MM.1S (cell line): Measurements from ENCODE around the gene NFE2L3.

Source experiments
- DNase-seq: peaks from one replicate; pipeline ENCODE4 v3.0.0-alpha.2; 2015
- H2AFZ ChIP-seq: fragments of 300-600 bp; sonication (generic); 2 replicates; pipeline ENCODE4 v1.6.0; 2016; ENCODE audit warnings: antibody characterized with exemption, low read length
- H3F3A ChIP-seq: fragments of 300-600 bp; sonication (generic); 2 replicates; pipeline ENCODE4 v1.6.1; 2016; ENCODE audit warnings: mild to moderate bottlenecking, antibody characterized with exemption, low read length, moderate library complexity, mixed read lengths; ENCODE audit not compliant: insufficient read depth
- H3K27ac ChIP-seq: fragments of 300-600 bp; sonication (generic); 2 replicates; pipeline ENCODE4 v1.5.1; 2016; ENCODE audit warnings: mild to moderate bottlenecking, low read length
- H3K27me3 ChIP-seq: fragments of 300-600 bp; sonication (generic); replicated peaks from 2 replicates; pipeline ENCODE4 v1.6.0; 2016; ENCODE audit warnings: low read length; ENCODE audit not compliant: insufficient read depth
- H3K36me3 ChIP-seq: fragments of 300-600 bp; sonication (generic); replicated peaks from 2 replicates; pipeline ENCODE4 v1.6.1; 2016; ENCODE audit warnings: mild to moderate bottlenecking, low read length, mixed read lengths; ENCODE audit not compliant: insufficient read depth
- H3K4me1 ChIP-seq: fragments of 300-600 bp; sonication (generic); 2 replicates; pipeline ENCODE4 v1.6.1; 2016; ENCODE audit warnings: low read length, mixed read lengths
- H3K4me2 ChIP-seq: fragments of 300-600 bp; sonication (generic); 2 replicates; pipeline ENCODE4 v1.6.0; 2016; ENCODE audit warnings: low read depth, low read length
- H3K4me3 ChIP-seq: fragments of 300-600 bp; sonication (generic); 2 replicates; pipeline ENCODE4 v1.5.1; 2016; ENCODE audit warnings: low read length, mixed read lengths
- H3K79me2 ChIP-seq: fragments of 300-600 bp; sonication (generic); 2 replicates; pipeline ENCODE4 v1.6.1; 2016; ENCODE audit warnings: mixed run types, low read length, mixed read lengths
- H3K9ac ChIP-seq: fragments of 300-600 bp; sonication (generic); 2 replicates; pipeline ENCODE4 v1.6.1; 2016; ENCODE audit warnings: low read length, mixed read lengths
- H3K9me2 ChIP-seq: fragments of 300-600 bp; sonication (generic); replicated peaks from 2 replicates; pipeline ENCODE4 v1.6.1; 2016; ENCODE audit warnings: mild to moderate bottlenecking, low read length, mixed read lengths; ENCODE audit not compliant: insufficient read depth
- H3K9me3 ChIP-seq: fragments of 300-600 bp; sonication (generic); replicated peaks from 2 replicates; pipeline ENCODE4 v1.6.1; 2016; ENCODE audit warnings: mild to moderate bottlenecking, low read length, mixed read lengths; ENCODE audit not compliant: insufficient read depth
- H4K20me1 ChIP-seq: fragments of 300-600 bp; sonication (generic); 2 replicates; pipeline ENCODE4 v1.6.1; 2016; ENCODE audit warnings: mild to moderate bottlenecking, low read length, moderate library complexity, mixed read lengths; ENCODE audit not compliant: insufficient read depth
- CTCF ChIP-seq: fragments of 300-600 bp; sonication (generic); IDR thresholded peaks from 2 replicates; pipeline ENCODE4 v1.5.1; 2016; ENCODE audit warnings: antibody characterized with exemption, low read length, mixed read lengths
- EZH2 ChIP-seq: fragments of 300-600 bp; sonication (generic); optimal IDR thresholded peaks from 2 replicates; pipeline ENCODE3; 2017; ENCODE audit warnings: low read depth, mild to moderate bottlenecking, antibody characterized with exemption, low read length, mixed read lengths
- EZH2phosphoT487 ChIP-seq: fragments of 300-600 bp; sonication (generic); IDR thresholded peaks from 2 replicates; pipeline ENCODE4 v1.6.1; 2018; ENCODE audit warnings: antibody characterized with exemption, low read length

NFE2L3 gene

GRCh38 chr7:26180792-26181198, 28.8 kb downstream of the NFE2L3 start:
- no peaks in the 10 kb centered on the region for H3K9me2 ChIP-seq
- H3K4me3 ChIP-seq: no peak overlapping the region
- DNase-seq: no peak
- peaks cover 5% of the 10 kb centered on the region for H3K36me3 ChIP-seq
- peaks cover 79% of the 10 kb centered on the region for H3F3A ChIP-seq
- no peak overlapping the region for H3K9ac ChIP-seq
- no peaks in the 10 kb centered on the region for H3K27me3 ChIP-seq
- peaks cover 5% of the 10 kb centered on the region; the same call in 1 of the 2 replicates for H4K20me1 ChIP-seq
- no peaks in the 10 kb centered on the region for H3K9me3 ChIP-seq
- no peak overlapping the region for H3K27ac ChIP-seq
- H3K4me1 ChIP-seq: peaks cover 9% of the 10 kb centered on the region
- TF ChIP-seq EZH2: no peak
- TF ChIP-seq EZH2phosphoT487: no peak
- no peak for TF ChIP-seq CTCF
- peaks cover 22% of the 10 kb centered on the region for H3K79me2 ChIP-seq
- no peak overlapping the region for H2AFZ ChIP-seq
- H3K4me2 ChIP-seq: no peak overlapping the region

- Histone ChIP-seq H3K9me3 (no peaks in the 10 kb centered on the region), H3K4me3 (no peak overlapping the region), H3K79me2 (peaks cover 26% of the 10 kb centered on the region), H3K9me2 (no peaks in the 10 kb centered on the region), H3K27ac (peak overlapping the region; percentile 4; the same call in 1 of the 2 replicates), H3K4me1 (peaks cover 15% of the 10 kb centered on the region), H4K20me1 (peaks cover 9% of the 10 kb centered on the region), H3K27me3 (no peaks in the 10 kb centered on the region), H3K9ac (no peak overlapping the region), H2AFZ (no peak overlapping the region), H3K4me2 (no peak overlapping the region), H3F3A (peaks cover 85% of the 10 kb centered on the region), H3K36me3 (peaks cover 5% of the 10 kb centered on the region)
- TF ChIP-seq EZH2: no peak
- TF ChIP-seq CTCF: no peak
- no peak for TF ChIP-seq EZH2phosphoT487
- DNase-seq: no peak
Observed at GRCh38 chr7:26181474-26182227, 29.7 kb downstream of the NFE2L3 start.

GRCh38 chr7:26182283-26182682, 30.3 kb downstream of the NFE2L3 start:
- Histone ChIP-seq H3K4me3 (no peak overlapping the region), H3K9ac (no peak overlapping the region), H3K4me1 (peaks cover 19% of the 10 kb centered on the region), H3K36me3 (peaks cover 5% of the 10 kb centered on the region), H3K27ac (no peak overlapping the region), H3K27me3 (no peaks in the 10 kb centered on the region), H3K4me2 (no peak overlapping the region), H3K9me2 (no peaks in the 10 kb centered on the region), H4K20me1 (peaks cover 15% of the 10 kb centered on the region), H3K9me3 (no peaks in the 10 kb centered on the region), H3F3A (peaks cover 91% of the 10 kb centered on the region), H2AFZ (no peak overlapping the region), H3K79me2 (peaks cover 28% of the 10 kb centered on the region)
- TF ChIP-seq CTCF: no peak
- no peak for TF ChIP-seq EZH2
- TF ChIP-seq EZH2phosphoT487: no peak
- DNase-seq: no peak
